GM23338 (cell line): ENCODE results near the gene CDKAL1. TPM values are rescaled to one million over a fixed set of nuclear protein-coding genes. Genes with fewer than 3 reads are reported as not detected.

ENCODE experiments used
- ATAC-seq: fragments of 200-7000 bp; cut with Tn5 transposase; 3 replicates; pipeline ENCODE4 v1.9.1; 2020
- DNase-seq: peaks from one replicate; pipeline ENCODE4 v3.0.0-alpha.2; 2015; ENCODE audit warnings: low spot score
- H2AFZ ChIP-seq: fragments of 200-600 bp; sonication (generic); 2 replicates; pipeline ENCODE4 v1.8.0; 2016; ENCODE audit warnings: antibody characterized with exemption, mild to moderate bottlenecking, moderate library complexity
- H3F3A ChIP-seq: fragments of 200-600 bp; sonication (generic); replicated peaks from 2 replicates; pipeline ENCODE4 v1.8.0; 2017; ENCODE audit warnings: antibody characterized with exemption, mixed run types, low read depth
- H3K27ac ChIP-seq: fragments of 200-600 bp; sonication (generic); 2 replicates; pipeline ENCODE4 v1.6.1; 2016; ENCODE audit warnings: low read depth
- H3K27me3 ChIP-seq: fragments of 200-600 bp; sonication (generic); 2 replicates; pipeline ENCODE4 v1.8.0; 2016; ENCODE audit warnings: mild to moderate bottlenecking, mixed run types, moderate library complexity; ENCODE audit not compliant: insufficient read depth
- H3K36me3 ChIP-seq: fragments of 200-600 bp; sonication (generic); 2 replicates; pipeline ENCODE4 v1.8.0; 2016; ENCODE audit warnings: mild to moderate bottlenecking; ENCODE audit not compliant: insufficient read depth
- H3K4me1 ChIP-seq: fragments of 200-600 bp; sonication (generic); 2 replicates; pipeline ENCODE4 v1.8.0; 2016; ENCODE audit warnings: mild to moderate bottlenecking, moderate library complexity; ENCODE audit not compliant: insufficient read depth
- H3K4me2 ChIP-seq: fragments of 200-600 bp; sonication (generic); 2 replicates; pipeline ENCODE4 v1.7.1; 2017; ENCODE audit warnings: mixed run types
- H3K4me3 ChIP-seq: fragments of 200-600 bp; sonication (generic); 2 replicates; pipeline ENCODE4 v1.6.1; 2016; ENCODE audit warnings: mixed run types
- H3K79me2 ChIP-seq: fragments of 200-600 bp; sonication (generic); replicated peaks from 2 replicates; pipeline ENCODE4 v1.8.0; 2017; ENCODE audit warnings: mild to moderate bottlenecking; ENCODE audit not compliant: insufficient read depth
- H3K9me2 ChIP-seq: fragments of 200-600 bp; sonication (generic); 2 replicates; pipeline ENCODE4 v1.8.0; 2017; ENCODE audit not compliant: insufficient read depth
- H4K20me1 ChIP-seq: fragments of 200-600 bp; sonication (generic); replicated peaks from 2 replicates; pipeline ENCODE4 v1.8.0; 2017; ENCODE audit warnings: mild to moderate bottlenecking; ENCODE audit not compliant: insufficient read depth
- H3K27ac Mint-ChIP-seq: 2 replicates; pipeline ENCODE4 v1.8.0; 2020; ENCODE audit warnings: inconsistent platforms, mild to moderate bottlenecking, moderate library complexity, mixed read lengths
- H3K27me3 Mint-ChIP-seq: 3 replicates; pipeline ENCODE4 v1.8.0; 2022; ENCODE audit warnings: low read depth, mild to moderate bottlenecking, moderate library complexity, mixed read lengths, inconsistent platforms; ENCODE audit not compliant: insufficient read depth, poor library complexity
- H3K36me3 Mint-ChIP-seq: 3 replicates; pipeline ENCODE4 v1.8.0; 2021; ENCODE audit warnings: low read depth, mild to moderate bottlenecking, inconsistent platforms, moderate library complexity, mixed read lengths
- H3K4me1 Mint-ChIP-seq: 3 replicates; pipeline ENCODE4 v1.8.0; 2020; ENCODE audit warnings: mild to moderate bottlenecking, inconsistent platforms, mixed read lengths
- H3K4me3 Mint-ChIP-seq: 3 replicates; pipeline ENCODE4 v1.8.0; 2021; ENCODE audit warnings: moderate library complexity, mild to moderate bottlenecking, inconsistent platforms, mixed read lengths
- H3K9me3 Mint-ChIP-seq: 3 replicates; pipeline ENCODE4 v1.8.0; 2020; ENCODE audit warnings: moderate library complexity, mild to moderate bottlenecking, inconsistent platforms, mixed read lengths
- CREB1 ChIP-seq: fragments of 250-450 bp; sonication (Bioruptor Pico); IDR thresholded peaks from 2 replicates; pipeline ENCODE4 v1.5.0; 2020; ENCODE audit warnings: low read depth, mild to moderate bottlenecking, moderate library complexity
- ETS1 ChIP-seq: IDR thresholded peaks from 2 replicates; pipeline ENCODE4 v1.6.1; 2016; ENCODE audit warnings: antibody characterized with exemption
- EZH2 ChIP-seq: fragments of 200-600 bp; sonication (generic); IDR thresholded peaks from one replicate; pipeline ENCODE4 v1.8.0; 2017; ENCODE audit warnings: antibody characterized with exemption, mild to moderate bottlenecking, low read depth; ENCODE audit not compliant: unreplicated experiment
- EZH2phosphoT487 ChIP-seq: fragments of 200-600 bp; sonication (generic); IDR thresholded peaks from one replicate; pipeline ENCODE4 v1.8.1; 2018; ENCODE audit warnings: antibody characterized with exemption; ENCODE audit not compliant: unreplicated experiment
- NANOG ChIP-seq: IDR thresholded peaks from 2 replicates; pipeline ENCODE4 v1.6.1; 2016; ENCODE audit warnings: antibody characterized with exemption, borderline replicate concordance
- POLR2AphosphoS5 ChIP-seq: IDR thresholded peaks from 2 replicates; pipeline ENCODE4 v1.6.1; 2016; ENCODE audit warnings: antibody characterized with exemption, low read depth
- REST ChIP-seq: IDR thresholded peaks from one replicate; pipeline ENCODE4 v1.6.1; 2018; ENCODE audit warnings: antibody characterized with exemption; ENCODE audit not compliant: unreplicated experiment
- STAT1 ChIP-seq: IDR thresholded peaks from one replicate; pipeline ENCODE4 v1.6.1; 2016; ENCODE audit warnings: antibody characterized with exemption; ENCODE audit not compliant: unreplicated experiment
- ZNF114 ChIP-seq: fragments of 250-450 bp; sonication (Bioruptor Pico); IDR thresholded peaks from 2 replicates; pipeline ENCODE4 v1.5.0; 2020; ENCODE audit warnings: mild to moderate bottlenecking, moderate library complexity
- ZNF331 ChIP-seq: fragments of 250-450 bp; sonication (Bioruptor Pico); IDR thresholded peaks from 2 replicates; pipeline ENCODE4 v1.5.0; 2020; ENCODE audit warnings: low read depth, mild to moderate bottlenecking, moderate library complexity
- polyA plus RNA-seq: library from polyadenylated mRNA; unstranded; fragments of >200 nt; fragmentation: Nextera tagmentation; extraction: Ambion mirVana; gene quantifications from 2 replicates; pipeline ENCODE4 v1.2.1, GENCODE V29; 2016
- total RNA-seq: library from RNA; depleted of rRNA; stranded (reverse); fragments of >200 nt; shearing (Covaris generic); gene quantifications from 2 replicates; pipeline ENCODE4 v1.2.3, GENCODE V29; 2014

The CDKAL1 gene
- total and polyA plus RNA-seq, 2 experiments from 2014 or later = 17.8 to 35.0 TPM

- TF ChIP-seq REST = no peak
- no peak for TF ChIP-seq EZH2phosphoT487
- no peak for TF ChIP-seq EZH2
- no peak for TF ChIP-seq ZNF331 (CRISPR knock-in tag)
- no peak for TF ChIP-seq ETS1
- no peak for TF ChIP-seq POLR2AphosphoS5
- no peak for TF ChIP-seq ZNF114
Measured at GRCh38 chr6:20943040-20943627, 408.9 kb downstream of the CDKAL1 start (continued).

- DNase-seq (no peak), ATAC-seq (no peak)
- Mint-ChIP-seq H3K4me1 (peaks cover 10% of the 10 kb centered on the region), H3K4me3 (no peak overlapping the region), H3K27me3 (peaks cover 7% of the 10 kb centered on the region), H3K36me3 (peaks cover 21% of the 10 kb centered on the region), H3K27ac (no peak overlapping the region), H3K9me3 (peaks cover 14% of the 10 kb centered on the region)
- H3K27me3 ChIP-seq = no peaks in the 10 kb centered on the region
- no peaks in the 10 kb centered on the region for H3F3A ChIP-seq
- no peak overlapping the region for H2AFZ ChIP-seq
- H3K4me1 ChIP-seq = peaks cover 6% of the 10 kb centered on the region
- no peak overlapping the region for H3K4me2 ChIP-seq
- H3K79me2 ChIP-seq = no peaks in the 10 kb centered on the region
- no peaks in the 10 kb centered on the region for H3K9me2 ChIP-seq
- no peak overlapping the region for H3K27ac ChIP-seq
- H3K36me3 ChIP-seq = no peaks in the 10 kb centered on the region
- no peaks in the 10 kb centered on the region for H4K20me1 ChIP-seq
- H3K4me3 ChIP-seq = no peak overlapping the region
- TF ChIP-seq REST = no peak
- TF ChIP-seq NANOG = no peak
- no peak for TF ChIP-seq STAT1
- no peak for TF ChIP-seq ZNF114
- TF ChIP-seq EZH2phosphoT487 = no peak
- no peak for TF ChIP-seq ZNF331 (CRISPR knock-in tag)
- no peak for TF ChIP-seq POLR2AphosphoS5
- TF ChIP-seq CREB1 = no peak
Measured at GRCh38 chr6:20943922-20944321, 409.7 kb downstream of the CDKAL1 start.
